HepG2 (cell line): ENCODE results near the gene LYSMD1. TPM values are rescaled to one million over a fixed set of nuclear protein-coding genes. Genes with fewer than 3 reads are reported as not detected.
A peak's percentile ranks its signal among the peaks of the same experiment; 100 is the strongest.

Experiments
- AKAP8 ChIP-seq: sonication (generic); formaldehyde crosslinking; IDR thresholded peaks from 2 replicates; pipeline ENCODE4 v1.5.1; 2020; ENCODE audit warnings: mild to moderate bottlenecking, missing genetic modification reagents
- ATAD3A ChIP-seq: sonication (generic); formaldehyde crosslinking; IDR thresholded peaks from 2 replicates; pipeline ENCODE4 v1.4.0; 2020; ENCODE audit warnings: missing genetic modification reagents
- ATF1 ChIP-seq: IDR thresholded peaks from 2 replicates; pipeline ENCODE4 v1.6.1; 2016; ENCODE audit warnings: mild to moderate bottlenecking, control low read depth
- BCL6 ChIP-seq: IDR thresholded peaks from 2 replicates; pipeline ENCODE4 v1.6.1; 2016; ENCODE audit warnings: missing genetic modification reagents, missing compliant biosample characterization
- ERF ChIP-seq: IDR thresholded peaks from 2 replicates; pipeline ENCODE4 v1.6.1; 2018; ENCODE audit warnings: missing biosample characterization, missing genetic modification reagents
- FIP1L1 ChIP-seq: fragments of 200-400 bp; formaldehyde crosslinking; IDR thresholded peaks from 2 replicates; pipeline ENCODE4 v1.6.1; 2018; ENCODE audit warnings: low read depth, mild to moderate bottlenecking, low read length, moderate library complexity, borderline replicate concordance; ENCODE audit not compliant: insufficient read depth
- GPBP1L1 ChIP-seq: sonication (generic); formaldehyde crosslinking; IDR thresholded peaks from 2 replicates; pipeline ENCODE4 v1.5.0; 2020; ENCODE audit warnings: mild to moderate bottlenecking, missing genetic modification reagents
- KDM2A ChIP-seq: sonication (generic); formaldehyde crosslinking; IDR thresholded peaks from 2 replicates; pipeline ENCODE4 v1.4.0; 2020; ENCODE audit warnings: low read depth, missing genetic modification reagents, borderline replicate concordance
- KMT2A ChIP-seq: sonication (generic); formaldehyde crosslinking; IDR thresholded peaks from 2 replicates; pipeline ENCODE4 v1.4.0; 2020; ENCODE audit warnings: missing genetic modification reagents
- MAFG ChIP-seq: sonication (generic); formaldehyde crosslinking; IDR thresholded peaks from 2 replicates; pipeline ENCODE4 v1.5.1; 2020; ENCODE audit warnings: mild to moderate bottlenecking, missing genetic modification reagents
- MAFK ChIP-seq, 2 experiments: IDR thresholded peaks in 1 of 2; conservative IDR thresholded peaks in 1 of 2; 2 replicates each; pipeline ENCODE4 v1.6.1; 2011; ENCODE audit warnings: improper control_type of control experiment in 2 of 2, low read length in 2 of 2
- MLLT10 ChIP-seq: sonication (generic); formaldehyde crosslinking; IDR thresholded peaks from 2 replicates; pipeline ENCODE4 v1.4.0; 2020; ENCODE audit warnings: missing genetic modification reagents
- NR0B2 ChIP-seq: sonication (generic); formaldehyde crosslinking; IDR thresholded peaks from 2 replicates; pipeline ENCODE4 v1.4.0; 2020; ENCODE audit warnings: mild to moderate bottlenecking, missing genetic modification reagents
- PHF8 ChIP-seq: sonication (generic); formaldehyde crosslinking; IDR thresholded peaks from 2 replicates; pipeline ENCODE4 v1.5.0; 2020; ENCODE audit warnings: missing genetic modification reagents
- SAP130 ChIP-seq: IDR thresholded peaks from 2 replicates; pipeline ENCODE4 v1.6.1; 2016; ENCODE audit warnings: low read depth
- SRSF4 ChIP-seq: fragments of 200-400 bp; formaldehyde crosslinking; IDR thresholded peaks from one replicate; pipeline ENCODE4 v1.6.1; 2018; ENCODE audit warnings: mild to moderate bottlenecking, low read depth, low read length, moderate library complexity; ENCODE audit not compliant: poor library complexity, severe bottlenecking
- TFDP1 ChIP-seq: IDR thresholded peaks from 2 replicates; pipeline ENCODE4 v1.6.1; 2016; ENCODE audit warnings: missing compliant biosample characterization, missing genetic modification reagents, borderline replicate concordance
- THAP11 ChIP-seq: IDR thresholded peaks from 2 replicates; pipeline ENCODE4 v1.6.1; 2016; ENCODE audit warnings: missing biosample characterization, missing genetic modification reagents
- YEATS2 ChIP-seq: sonication (generic); formaldehyde crosslinking; IDR thresholded peaks from 2 replicates; pipeline ENCODE4 v1.4.0; 2020; ENCODE audit warnings: missing genetic modification reagents, borderline replicate concordance
- ZC3H4 ChIP-seq: sonication (generic); formaldehyde crosslinking; IDR thresholded peaks from 2 replicates; pipeline ENCODE4 v1.4.0; 2020; ENCODE audit warnings: missing genetic modification reagents, borderline replicate concordance
- ZFP90 ChIP-seq: sonication (generic); formaldehyde crosslinking; IDR thresholded peaks from 2 replicates; pipeline ENCODE4 v1.8.0; 2022; ENCODE audit warnings: missing genetic modification reagents, mild to moderate bottlenecking, inconsistent platforms, borderline replicate concordance
- ZGPAT ChIP-seq: IDR thresholded peaks from 2 replicates; pipeline ENCODE4 v1.6.1; 2016; ENCODE audit warnings: mild to moderate bottlenecking
- ZNF121 ChIP-seq: sonication (generic); formaldehyde crosslinking; IDR thresholded peaks from 2 replicates; pipeline ENCODE4 v1.5.0; 2020; ENCODE audit warnings: mild to moderate bottlenecking, missing genetic modification reagents
- ZNF382 ChIP-seq: sonication (generic); formaldehyde crosslinking; IDR thresholded peaks from 2 replicates; pipeline ENCODE4 v1.5.0; 2020; ENCODE audit warnings: missing genetic modification reagents, mild to moderate bottlenecking, borderline replicate concordance
- ZNF724P ChIP-seq: sonication (generic); formaldehyde crosslinking; IDR thresholded peaks from 2 replicates; pipeline ENCODE4 v1.8.0; 2022; ENCODE audit warnings: missing genetic modification reagents, borderline replicate concordance
- ZNF737 ChIP-seq: sonication (generic); formaldehyde crosslinking; IDR thresholded peaks from 2 replicates; pipeline ENCODE4 v1.5.0; 2020; ENCODE audit warnings: missing genetic modification reagents, mild to moderate bottlenecking, borderline replicate concordance
- ZNF83 ChIP-seq: sonication (generic); formaldehyde crosslinking; IDR thresholded peaks from 2 replicates; pipeline ENCODE4 v1.4.0; 2020; ENCODE audit warnings: missing genetic modification reagents, mild to moderate bottlenecking, borderline replicate concordance
- ZSCAN22 ChIP-seq: sonication (generic); formaldehyde crosslinking; IDR thresholded peaks from 2 replicates; pipeline ENCODE4 v1.4.0; 2020; ENCODE audit warnings: mild to moderate bottlenecking, missing genetic modification reagents
- ZSCAN29 ChIP-seq: sonication (generic); formaldehyde crosslinking; conservative IDR thresholded peaks from 2 replicates; pipeline ENCODE4 v1.4.0; 2020; ENCODE audit warnings: mild to moderate bottlenecking, missing genetic modification reagents
- polyA plus RNA-seq, 8 experiments: library from polyadenylated mRNA; depleted of rRNA in 3 of 8; stranded (reverse) in 7 of 8; unstranded in 1 of 8; fragments of >200 nt; fragmentation: Illumina TruSeq in 4 of 8; extraction: Trizol in 4 of 8; gene quantifications; 2 replicates each; pipeline versions ENCODE4 v1.2.1 to v1.2.3, GENCODE V29; 2011 to 2016; ENCODE audit warnings: low read depth in 4 of 8, missing spikeins in 1 of 8, mixed read lengths in 1 of 8; ENCODE audit not compliant: insufficient read depth in 1 of 8
- total RNA-seq, 5 experiments: library from RNA; depleted of rRNA; stranded (reverse); fragments of >200 nt; fragmentation: Illumina TruSeq; extraction: Trizol; gene quantifications; 2 replicates each; pipeline ENCODE4 v1.2.3, GENCODE V29; 2016; ENCODE audit warnings: low read depth in 1 of 5

Gene LYSMD1
- total and polyA plus RNA-seq, 2 of the 13 experiments (the other 11 are each of a cell fraction or from before 2014, with no cell fraction given) = 3.8 to 4.8 TPM

- TF ChIP-seq ZNF382 (CRISPR knock-in tag) = no peak
- peak; percentile 79 for TF ChIP-seq SAP130 (CRISPR knock-in tag)
- no peak for TF ChIP-seq ZFP90 (CRISPR knock-in tag)
- no peak for TF ChIP-seq ATF1 (CRISPR knock-in tag)
- no peak for TF ChIP-seq MLLT10
- TF ChIP-seq ERF (CRISPR knock-in tag) = no peak
- no peak for TF ChIP-seq TFDP1 (CRISPR knock-in tag)
- TF ChIP-seq KMT2A = no peak
- TF ChIP-seq AKAP8 (CRISPR knock-in tag) = no peak
- no peak for TF ChIP-seq ZSCAN29 (CRISPR knock-in tag)
- no peak for TF ChIP-seq FIP1L1
- peak; percentile 28; the same call in 1 of the 2 replicates for TF ChIP-seq THAP11
- TF ChIP-seq ZNF121 = no peak
- no peak for TF ChIP-seq GPBP1L1 (CRISPR knock-in tag)
- TF ChIP-seq ZC3H4 (CRISPR knock-in tag) = no peak
- TF ChIP-seq ZSCAN22 (CRISPR knock-in tag) = no peak
- no peak for TF ChIP-seq ZGPAT (CRISPR knock-in tag)
- no peak for TF ChIP-seq ZNF737
- no peak for TF ChIP-seq MAFG (CRISPR knock-in tag)
- TF ChIP-seq YEATS2 (CRISPR knock-in tag) = no peak
- TF ChIP-seq KDM2A (CRISPR knock-in tag) = no peak
- no peak for TF ChIP-seq BCL6 (CRISPR knock-in tag)
- no peak for TF ChIP-seq ATAD3A (CRISPR knock-in tag)
- TF ChIP-seq MAFK (conservative IDR thresholded peaks at IDR 0.05 in 1 of 2, IDR thresholded peaks at IDR 0.05 in 1 of 2; ENCODE audit: low read length in 2 of 2) = no peak
- no peak for TF ChIP-seq NR0B2 (CRISPR knock-in tag)
- no peak for TF ChIP-seq SRSF4
- TF ChIP-seq ZNF83 = no peak
- no peak for TF ChIP-seq ZNF724P (CRISPR knock-in tag)
- 0 out of 2 replicates have a peak, but pooled peaks have one; percentile 2 for TF ChIP-seq PHF8
Measured at GRCh38 chr1:151196292-151196800, 30.6 kb upstream of the LYSMD1 start (continued).
